MG63 (cell line): ENCODE results near the gene SEZ6L. TPM values are rescaled to one million over a fixed set of nuclear protein-coding genes. Genes with fewer than 3 reads are reported as not detected.

ENCODE experiments used
- DNase-seq: peaks from one replicate; pipeline ENCODE4 v3.0.0-alpha.2; 2020
- H3K27me3 ChIP-seq: fragments of 250-450 bp; sonication (Bioruptor Pico); 2 replicates; pipeline ENCODE4 v1.5.1; 2020; ENCODE audit warnings: mild to moderate bottlenecking, moderate library complexity
- H3K36me3 ChIP-seq: fragments of 250-450 bp; sonication (Bioruptor Pico); 2 replicates; pipeline ENCODE4 v1.5.1; 2020; ENCODE audit warnings: mild to moderate bottlenecking, moderate library complexity
- H3K4me3 ChIP-seq: fragments of 250-450 bp; sonication (Bioruptor Pico); 2 replicates; pipeline ENCODE4 v1.5.1; 2020; ENCODE audit warnings: mild to moderate bottlenecking, moderate library complexity
- H3K9me3 ChIP-seq: fragments of 250-450 bp; sonication (Bioruptor Pico); 2 replicates; pipeline ENCODE4 v1.5.1; 2020; ENCODE audit warnings: mild to moderate bottlenecking, moderate library complexity
- total RNA-seq: library from RNA; depleted of rRNA; stranded (reverse); fragments of >200 nt; shearing (Covaris generic); gene quantifications from 2 replicates; pipeline ENCODE4 v1.2.3, GENCODE V29; 2014; ENCODE audit warnings: low replicate concordance

SEZ6L gene
- total RNA-seq, 1 experiment from 2014 or later: not detected

- DNase-seq: no peak
- H3K4me3 ChIP-seq: no peak overlapping the region
- no peaks in the 10 kb centered on the region for H3K36me3 ChIP-seq
- peaks cover 32% of the 10 kb centered on the region for H3K27me3 ChIP-seq
- no peaks in the 10 kb centered on the region for H3K9me3 ChIP-seq
Measured at GRCh38 chr22:26168939-26169314, 335 bp upstream of the SEZ6L start.

DNA sequence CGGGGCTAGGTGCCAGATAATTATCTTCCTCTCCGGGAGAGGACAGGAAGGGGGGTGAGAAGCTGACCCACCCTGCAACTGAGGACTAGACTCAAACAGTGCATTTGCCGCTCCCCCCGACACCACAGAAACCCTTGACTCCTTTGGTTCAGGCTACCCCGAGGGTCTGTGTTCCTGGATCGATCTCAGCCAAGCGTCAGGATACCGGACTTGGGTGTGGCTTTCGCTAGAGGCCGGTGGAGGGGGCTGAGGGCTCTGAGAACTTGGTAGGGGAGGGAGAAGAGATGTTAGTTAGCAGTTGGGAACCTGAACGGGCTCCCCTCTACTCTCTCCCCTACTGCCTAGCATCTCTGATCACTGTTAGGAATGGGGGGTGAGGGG, 840 bp downstream of the SEZ6L start:
- Histone ChIP-seq H3K9me3 (no peaks in the 10 kb centered on the region), H3K36me3 (no peaks in the 10 kb centered on the region), H3K27me3 (peaks cover 28% of the 10 kb centered on the region), H3K4me3 (no peak overlapping the region)
- DNase-seq: no peak

DNA sequence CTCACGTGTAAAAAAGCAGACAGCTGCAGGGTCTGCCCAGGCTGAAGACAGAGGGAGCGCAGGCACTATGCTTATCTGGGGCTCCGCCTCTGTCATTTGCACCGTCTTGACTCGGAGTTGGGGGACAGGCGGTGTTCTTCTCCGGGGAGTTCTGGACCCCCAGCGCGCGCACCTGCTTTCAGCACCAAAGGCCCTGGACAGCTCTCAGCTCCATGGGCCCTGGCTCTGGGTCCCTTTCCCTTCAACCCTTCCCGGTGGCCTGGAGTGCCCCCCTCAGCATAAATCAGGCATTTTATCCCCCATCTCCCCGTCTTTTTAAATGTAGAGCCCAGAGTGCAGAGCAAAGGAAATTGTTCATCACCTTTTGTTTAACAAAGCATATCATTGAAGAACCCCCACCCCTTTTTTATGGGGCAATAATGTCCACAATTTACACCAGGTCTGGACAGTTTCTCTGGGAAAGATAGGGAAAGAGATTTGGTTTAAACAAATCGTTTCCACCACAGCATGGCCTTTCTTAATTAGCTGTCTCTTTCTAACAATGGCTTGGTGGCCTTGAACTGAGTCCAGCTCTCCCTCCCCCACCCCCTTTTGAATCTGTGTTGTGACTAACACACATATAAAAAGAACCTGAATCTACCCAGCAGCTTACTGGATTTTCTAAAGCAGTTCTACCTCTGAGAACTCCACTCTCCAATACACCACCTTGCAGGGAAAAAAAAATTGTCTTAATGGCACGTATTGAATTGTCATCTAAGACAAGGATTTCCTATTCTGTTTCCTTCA, 1.7 kb downstream of the SEZ6L start:
- no peak overlapping the region for H3K4me3 ChIP-seq
- H3K27me3 ChIP-seq: peaks cover 28% of the 10 kb centered on the region
- no peaks in the 10 kb centered on the region for H3K36me3 ChIP-seq
- no peak for DNase-seq
- no peaks in the 10 kb centered on the region for H3K9me3 ChIP-seq

DNA sequence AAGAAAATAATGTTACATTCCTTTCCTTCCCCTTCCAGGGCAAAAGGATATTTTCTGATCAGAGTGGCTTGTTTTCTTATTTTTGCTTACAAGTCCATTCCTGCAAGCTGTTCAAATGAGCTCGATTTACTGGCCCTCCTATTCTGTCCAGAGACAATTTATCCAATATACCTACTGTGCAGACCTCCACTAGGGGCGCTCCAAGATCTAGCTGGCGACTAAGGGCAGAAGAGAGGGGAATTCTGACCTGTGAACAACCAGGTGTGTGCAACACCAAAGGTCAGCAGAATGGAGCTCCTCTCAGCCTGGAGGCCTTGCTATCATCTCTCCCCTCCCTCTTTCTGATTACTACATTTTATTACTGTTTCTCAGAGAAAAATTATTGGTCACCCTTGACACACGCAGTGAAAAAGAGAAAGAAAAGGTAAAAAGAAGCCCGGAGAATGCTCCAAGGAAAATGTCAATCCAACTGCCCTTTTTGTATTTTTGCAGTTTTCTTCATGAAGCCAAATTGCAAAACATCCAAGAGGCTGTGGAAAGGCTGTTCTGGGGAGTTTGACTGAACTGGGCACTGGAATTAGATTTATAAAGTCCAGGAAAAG, 3.2 kb downstream of the SEZ6L start:
- Histone ChIP-seq H3K4me3 (no peak overlapping the region), H3K9me3 (no peaks in the 10 kb centered on the region), H3K36me3 (no peaks in the 10 kb centered on the region), H3K27me3 (peaks cover 28% of the 10 kb centered on the region)
- DNase-seq: no peak

GRCh38 chr22:26174280-26174679, 5.0 kb downstream of the SEZ6L start:
- Histone ChIP-seq H3K27me3 (peaks cover 22% of the 10 kb centered on the region), H3K9me3 (no peaks in the 10 kb centered on the region), H3K36me3 (no peaks in the 10 kb centered on the region), H3K4me3 (no peak overlapping the region)
- DNase-seq: no peak

DNA sequence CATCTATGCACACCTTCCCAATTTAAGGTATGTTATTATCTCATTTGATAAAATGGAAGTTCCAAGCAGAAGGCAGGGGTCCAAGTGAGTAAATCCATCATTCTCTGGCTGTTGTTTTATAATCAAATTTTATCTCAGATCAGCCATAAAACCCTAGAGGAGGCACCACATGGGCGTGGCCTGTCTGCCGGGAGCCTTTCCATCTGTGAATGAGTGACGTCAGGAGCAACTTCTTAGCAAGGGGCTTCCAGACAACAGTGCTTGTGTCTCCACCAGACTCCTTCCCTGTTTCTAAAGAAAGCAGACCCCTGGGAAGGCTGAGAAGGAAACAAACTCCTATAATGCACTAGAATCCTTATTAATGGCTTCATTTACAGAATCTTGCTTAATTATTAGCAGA, 13.5 kb downstream of the SEZ6L start:
- Histone ChIP-seq H3K9me3 (no peaks in the 10 kb centered on the region), H3K4me3 (no peak overlapping the region), H3K36me3 (no peaks in the 10 kb centered on the region), H3K27me3 (peaks cover 7% of the 10 kb centered on the region; the same call in 1 of the 2 replicates)
- no peak for DNase-seq

DNA sequence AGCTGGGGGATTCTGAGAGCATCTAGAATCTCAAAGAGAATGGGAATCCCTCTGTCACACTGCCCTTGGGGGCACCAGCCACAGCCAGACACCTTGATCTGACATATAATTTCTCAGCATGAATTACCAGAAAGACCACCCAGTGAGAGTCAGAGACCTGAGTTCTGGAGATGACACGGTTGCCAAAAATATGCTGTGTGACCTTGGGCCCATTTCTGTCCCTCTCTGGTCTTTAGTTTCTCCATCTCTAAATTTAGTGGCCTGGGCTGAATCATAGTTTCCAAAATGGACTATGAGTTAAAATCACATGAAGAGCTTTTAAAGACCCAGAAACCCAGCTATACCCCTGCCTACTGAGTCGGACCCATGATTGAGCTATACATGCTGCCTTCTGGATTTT, 15.9 kb downstream of the SEZ6L start:
- peaks cover 13% of the 10 kb centered on the region; the same call in 1 of the 2 replicates for H3K27me3 ChIP-seq
- no peak overlapping the region for H3K4me3 ChIP-seq
- no peaks in the 10 kb centered on the region for H3K36me3 ChIP-seq

DNA sequence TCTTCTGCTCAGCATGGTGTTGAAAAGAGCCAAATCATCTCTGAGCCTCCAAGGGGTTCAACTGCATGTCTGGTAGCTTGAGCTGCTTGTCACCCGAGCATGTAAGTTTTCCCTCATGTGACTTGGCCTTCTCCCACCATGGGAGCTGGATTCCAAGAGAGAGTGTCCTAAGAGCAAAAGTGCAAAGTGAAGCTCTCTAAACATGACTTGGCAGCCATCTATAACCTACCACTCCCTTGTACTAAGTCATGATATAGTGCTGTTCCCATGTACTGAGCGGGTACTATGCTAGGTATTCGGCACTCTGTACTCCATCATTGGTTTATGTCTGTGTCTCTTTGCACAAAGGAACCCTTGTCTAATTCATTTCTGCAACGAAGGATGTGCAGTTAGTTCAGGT, 19.1 kb downstream of the SEZ6L start:
- DNase-seq: no peak

More for the DNA sequence above, 15.9 kb downstream of the SEZ6L start:
- no peak for DNase-seq
- H3K9me3 ChIP-seq: no peaks in the 10 kb centered on the region

DNA sequence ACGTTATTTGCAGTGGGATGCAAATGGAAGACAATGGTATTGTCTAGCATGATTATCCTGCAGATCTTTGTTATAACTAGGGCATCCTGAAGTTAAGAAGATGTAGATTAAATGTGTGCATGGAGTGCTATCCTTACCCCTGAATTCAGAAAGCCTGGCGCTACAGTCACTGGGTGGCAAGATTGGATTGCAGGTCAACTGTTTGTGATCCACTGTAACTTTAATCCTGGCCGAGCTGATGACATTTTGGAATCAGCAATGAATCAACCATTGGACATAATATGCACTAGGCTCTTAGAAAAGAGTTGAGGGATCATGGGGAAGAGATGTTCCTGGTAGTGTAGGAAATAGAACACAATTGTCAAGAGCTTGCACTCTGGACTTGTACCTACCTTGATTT, 25.1 kb downstream of the SEZ6L start:
- no peak for DNase-seq
- Histone ChIP-seq H3K27me3 (no peaks in the 10 kb centered on the region), H3K36me3 (no peaks in the 10 kb centered on the region), H3K9me3 (no peaks in the 10 kb centered on the region), H3K4me3 (no peak overlapping the region)

More for the DNA sequence above, 19.1 kb downstream of the SEZ6L start:
- Histone ChIP-seq H3K9me3 (no peaks in the 10 kb centered on the region), H3K36me3 (no peaks in the 10 kb centered on the region), H3K4me3 (no peak overlapping the region), H3K27me3 (peaks cover 9% of the 10 kb centered on the region; the same call in 1 of the 2 replicates)

GRCh38 chr22:26194877-26195276, 25.6 kb downstream of the SEZ6L start:
- DNase-seq: no peak
- Histone ChIP-seq H3K36me3 (no peaks in the 10 kb centered on the region), H3K27me3 (no peaks in the 10 kb centered on the region), H3K9me3 (no peaks in the 10 kb centered on the region), H3K4me3 (no peak overlapping the region)

- no peaks in the 10 kb centered on the region for H3K9me3 ChIP-seq
- no peaks in the 10 kb centered on the region for H3K36me3 ChIP-seq
- no peaks in the 10 kb centered on the region for H3K27me3 ChIP-seq
- no peak for DNase-seq
- no peak overlapping the region for H3K4me3 ChIP-seq
Measured at GRCh38 chr22:26196657-26197056, 27.4 kb downstream of the SEZ6L start.

DNA sequence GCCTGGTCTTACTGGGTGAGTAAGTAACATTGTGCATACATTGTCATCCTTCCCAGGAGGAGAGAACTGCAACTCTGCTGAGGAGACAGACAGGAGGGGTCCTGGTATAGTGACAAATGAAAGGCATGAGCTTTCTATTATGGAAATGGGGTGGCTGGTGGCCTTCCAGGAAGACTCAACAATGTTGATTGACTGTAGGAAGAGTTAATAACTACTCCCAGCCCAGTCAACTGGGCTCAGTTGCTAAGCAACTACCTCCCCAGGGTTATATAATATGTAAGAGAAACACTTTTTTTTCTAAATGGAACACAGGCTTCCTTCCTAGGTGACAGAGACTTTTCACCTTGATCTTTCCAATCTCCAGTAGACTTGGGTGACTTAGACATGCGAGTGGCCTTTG, 28.2 kb downstream of the SEZ6L start:
- Histone ChIP-seq H3K9me3 (no peaks in the 10 kb centered on the region), H3K27me3 (no peaks in the 10 kb centered on the region; the same call in 1 of the 2 replicates), H3K4me3 (no peak overlapping the region), H3K36me3 (no peaks in the 10 kb centered on the region)
- no peak for DNase-seq

DNA sequence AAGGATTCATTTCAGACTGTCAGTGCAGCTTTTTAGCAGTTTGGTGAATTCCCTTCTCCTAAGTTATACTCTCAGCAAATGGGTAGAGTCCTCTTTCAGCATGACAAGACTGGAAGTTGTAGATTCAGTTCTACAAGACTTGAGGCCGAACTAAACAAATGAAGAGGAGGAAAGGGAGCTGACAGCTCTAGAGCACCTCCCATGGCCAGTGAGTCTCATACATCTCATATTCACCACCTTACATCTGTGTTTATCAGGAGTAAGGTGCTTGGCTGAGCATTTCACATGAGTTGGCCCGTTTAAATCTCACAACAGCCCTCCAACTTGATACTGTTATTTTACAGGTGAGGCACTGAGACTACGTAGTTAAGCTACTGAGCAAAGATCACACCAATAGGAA, 30.4 kb downstream of the SEZ6L start:
- Histone ChIP-seq H3K27me3 (no peaks in the 10 kb centered on the region; the same call in 1 of the 2 replicates), H3K36me3 (no peaks in the 10 kb centered on the region), H3K9me3 (no peaks in the 10 kb centered on the region), H3K4me3 (no peak overlapping the region)
- DNase-seq: no peak

- Histone ChIP-seq H3K36me3 (no peaks in the 10 kb centered on the region), H3K4me3 (no peak overlapping the region), H3K27me3 (no peaks in the 10 kb centered on the region; the same call in 1 of the 2 replicates), H3K9me3 (no peaks in the 10 kb centered on the region)
- DNase-seq: no peak
Measured at GRCh38 chr22:26202280-26202924, 33.1 kb downstream of the SEZ6L start.

DNA sequence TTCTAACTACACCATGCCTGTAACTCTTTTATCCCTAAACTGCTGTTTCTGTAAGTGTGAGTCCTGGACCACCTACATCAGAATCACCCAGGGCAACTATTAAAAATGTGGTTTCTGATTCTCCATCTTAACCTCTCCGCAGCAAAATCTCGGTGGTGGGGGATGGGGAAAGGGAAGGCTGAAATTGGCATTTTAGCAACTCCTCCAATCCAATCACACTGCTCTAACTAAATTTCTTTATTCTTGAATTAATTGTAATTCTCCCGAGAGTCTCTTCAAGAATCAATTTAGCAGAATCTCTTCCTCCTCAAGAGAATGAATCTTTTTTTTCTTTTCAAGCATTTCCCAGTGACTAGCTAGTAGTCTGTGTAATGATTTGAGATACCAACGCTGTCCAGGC, 36.2 kb downstream of the SEZ6L start:
- H3K4me3 ChIP-seq: no peak overlapping the region
- H3K36me3 ChIP-seq: no peaks in the 10 kb centered on the region
- no peak for DNase-seq
- no peaks in the 10 kb centered on the region for H3K9me3 ChIP-seq
- no peaks in the 10 kb centered on the region; the same call in 1 of the 2 replicates for H3K27me3 ChIP-seq

- H3K4me3 ChIP-seq: no peak overlapping the region
- no peaks in the 10 kb centered on the region for H3K9me3 ChIP-seq
- H3K27me3 ChIP-seq: peaks cover 6% of the 10 kb centered on the region
- H3K36me3 ChIP-seq: no peaks in the 10 kb centered on the region
- no peak for DNase-seq
Measured at GRCh38 chr22:26210334-26210733, 41.1 kb downstream of the SEZ6L start.

DNA sequence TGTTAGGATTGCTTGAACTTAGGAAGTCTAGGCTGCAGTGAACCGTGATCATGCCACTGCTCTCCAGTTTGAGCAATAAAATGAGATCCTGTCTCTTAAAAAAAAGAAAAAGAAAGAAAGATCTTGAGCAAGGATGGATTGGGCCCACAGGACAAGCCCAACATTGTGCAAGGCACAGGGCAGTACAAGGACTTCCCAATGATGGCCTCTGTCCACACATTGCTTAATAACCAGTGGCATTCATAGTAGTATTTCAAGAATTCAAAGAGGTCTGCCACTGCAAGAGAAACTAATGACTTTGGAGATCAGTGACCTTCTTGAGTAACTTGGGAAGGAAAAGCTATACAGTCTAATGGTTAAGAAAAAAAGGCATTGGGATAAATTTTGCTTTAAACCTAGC, 44.6 kb downstream of the SEZ6L start:
- no peaks in the 10 kb centered on the region for H3K9me3 ChIP-seq
- H3K36me3 ChIP-seq: no peaks in the 10 kb centered on the region
- H3K27me3 ChIP-seq: peaks cover 6% of the 10 kb centered on the region
- H3K4me3 ChIP-seq: no peak overlapping the region
- DNase-seq: no peak
